GM19043 (cell line): ENCODE measurements around the gene PPP6R2.

Experiments used
- ATAC-seq: cut with Tn5 transposase; IDR thresholded peaks from one replicate; pipeline ENCODE4 v1.9.1; 2021; ENCODE audit warnings: low read depth; ENCODE audit not compliant: unreplicated experiment

The PPP6R2 gene

DNA sequence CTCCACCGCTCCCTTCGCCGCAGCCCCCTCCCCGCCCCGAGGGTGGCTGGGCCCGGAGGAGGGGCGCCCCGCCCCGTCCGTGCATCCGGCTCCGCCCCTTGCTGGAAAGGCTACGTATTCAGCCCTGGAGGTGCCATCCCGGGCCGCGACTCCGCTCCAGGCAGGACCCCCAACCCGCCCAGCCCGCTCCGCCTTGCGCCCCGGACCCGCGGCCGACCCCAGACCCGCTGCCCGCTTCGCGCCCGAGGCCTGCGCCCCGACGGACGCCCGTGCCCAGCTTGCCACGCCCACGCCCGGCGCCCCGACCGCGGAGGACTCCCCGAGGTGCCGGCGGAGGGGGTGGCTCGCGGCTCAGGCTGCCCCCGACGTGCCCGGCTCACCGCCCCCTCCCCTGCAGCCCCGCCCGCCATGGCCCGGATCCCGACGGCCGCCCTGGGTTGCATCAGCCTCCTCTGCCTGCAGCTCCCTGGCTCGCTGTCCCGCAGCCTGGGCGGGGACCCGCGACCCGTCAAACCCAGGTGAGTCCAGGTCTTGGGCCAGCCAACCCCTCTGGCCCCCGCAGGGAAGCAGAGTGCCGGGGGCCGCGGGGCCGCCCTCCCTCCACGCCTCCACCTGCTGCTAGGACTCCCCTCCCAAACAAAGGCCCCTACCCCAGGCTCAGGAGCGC, 138.4 kb downstream of the PPP6R2 start, which contains the start of gene ADM2:
ADM2 (plus strand) TSS at position 104 of the 667 bp plus-strand sequence; CDS start at position 409, 305 bp downstream.
- no peak for ATAC-seq

DNA sequence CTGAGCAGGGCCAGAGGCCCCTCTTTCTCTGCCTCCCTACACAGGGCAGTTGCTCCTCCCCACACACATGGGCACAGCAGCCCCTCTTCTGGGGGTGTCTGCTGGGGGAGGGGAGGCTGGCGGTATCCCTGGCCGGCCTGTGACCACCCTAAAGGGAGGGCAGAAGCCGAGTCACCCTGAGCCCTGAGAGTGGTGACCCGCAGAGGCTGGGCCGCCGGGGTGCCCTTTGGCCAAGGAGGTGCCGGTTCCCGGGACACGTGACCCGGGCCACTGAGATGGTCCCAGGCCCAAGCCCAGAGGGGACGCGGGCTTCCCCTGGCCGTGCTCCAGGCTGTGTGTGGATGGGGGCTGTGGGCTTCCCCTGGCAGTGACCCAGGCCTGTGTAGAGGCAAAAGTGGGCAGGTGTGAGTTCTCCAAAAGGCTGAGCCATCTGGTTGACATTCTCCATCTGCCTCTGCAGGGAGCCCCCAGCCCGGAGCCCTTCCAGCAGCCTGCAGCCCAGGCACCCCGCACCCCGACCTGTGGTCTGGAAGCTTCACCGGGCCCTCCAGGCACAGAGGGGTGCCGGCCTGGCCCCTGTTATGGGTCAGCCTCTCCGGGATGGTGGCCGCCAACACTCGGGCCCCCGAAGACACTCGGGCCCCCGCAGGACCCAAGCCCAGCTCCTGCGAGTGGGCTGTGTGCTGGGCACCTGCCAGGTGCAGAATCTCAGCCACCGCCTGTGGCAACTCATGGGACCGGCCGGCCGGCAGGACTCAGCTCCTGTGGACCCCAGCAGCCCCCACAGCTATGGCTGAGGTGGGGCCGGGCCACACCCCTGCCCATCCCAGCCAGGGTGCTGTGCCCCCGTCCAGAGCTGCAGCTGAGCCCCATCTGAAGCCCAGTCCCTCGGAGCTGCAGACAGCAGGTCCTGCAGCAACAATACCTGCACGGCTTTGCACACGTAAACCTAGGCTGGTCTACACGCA, 139.3 kb downstream of the PPP6R2 start:
- no peak for ATAC-seq

DNA sequence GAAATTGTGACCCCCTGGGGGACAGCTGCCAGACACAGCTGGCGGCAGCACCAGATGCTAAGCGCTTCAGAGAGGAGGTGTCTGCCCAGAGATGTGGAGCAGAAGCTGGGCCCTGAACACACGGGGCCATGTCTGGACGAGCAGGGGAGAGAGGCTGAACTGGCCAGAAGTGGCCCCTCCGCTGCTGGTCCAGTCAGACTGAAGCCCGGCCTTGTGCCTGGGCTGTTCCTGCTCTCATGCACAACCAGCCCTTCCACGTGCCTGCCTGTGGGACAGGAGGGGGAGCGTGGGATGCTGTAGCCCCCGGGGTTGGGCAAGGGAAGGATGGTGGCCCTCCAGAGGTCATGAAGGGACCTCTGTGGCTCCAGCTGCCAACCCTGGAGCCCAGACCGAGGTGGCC, 140.0 kb downstream of the PPP6R2 start:
- no peak for ATAC-seq

DNA sequence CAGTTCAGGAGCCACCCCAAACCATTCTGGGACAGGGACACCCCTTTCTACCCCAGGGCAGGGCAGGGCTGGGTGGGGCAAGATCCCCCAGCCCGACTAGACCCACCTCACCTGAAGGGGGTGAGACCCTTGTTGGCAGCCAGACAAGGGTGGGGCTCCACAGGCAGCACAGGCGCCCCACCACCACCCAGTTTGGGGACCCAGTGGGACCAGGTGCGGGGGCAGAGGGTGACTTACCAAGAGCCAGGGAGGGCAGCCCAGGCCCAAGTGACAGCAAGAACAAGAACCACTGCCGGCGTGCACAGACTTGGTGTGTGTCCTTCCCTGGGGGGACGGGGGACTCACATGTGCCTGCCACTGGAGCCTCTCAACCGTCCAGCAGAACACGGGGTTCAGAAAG, 140.4 kb downstream of the PPP6R2 start:
- no peak for ATAC-seq

- no peak for ATAC-seq
Measured at GRCh38 chr22:50483977-50484853, 141.1 kb downstream of the PPP6R2 start.

GRCh38 chr22:50485221-50486131, 142.3 kb downstream of the PPP6R2 start:
- ATAC-seq: no peak

DNA sequence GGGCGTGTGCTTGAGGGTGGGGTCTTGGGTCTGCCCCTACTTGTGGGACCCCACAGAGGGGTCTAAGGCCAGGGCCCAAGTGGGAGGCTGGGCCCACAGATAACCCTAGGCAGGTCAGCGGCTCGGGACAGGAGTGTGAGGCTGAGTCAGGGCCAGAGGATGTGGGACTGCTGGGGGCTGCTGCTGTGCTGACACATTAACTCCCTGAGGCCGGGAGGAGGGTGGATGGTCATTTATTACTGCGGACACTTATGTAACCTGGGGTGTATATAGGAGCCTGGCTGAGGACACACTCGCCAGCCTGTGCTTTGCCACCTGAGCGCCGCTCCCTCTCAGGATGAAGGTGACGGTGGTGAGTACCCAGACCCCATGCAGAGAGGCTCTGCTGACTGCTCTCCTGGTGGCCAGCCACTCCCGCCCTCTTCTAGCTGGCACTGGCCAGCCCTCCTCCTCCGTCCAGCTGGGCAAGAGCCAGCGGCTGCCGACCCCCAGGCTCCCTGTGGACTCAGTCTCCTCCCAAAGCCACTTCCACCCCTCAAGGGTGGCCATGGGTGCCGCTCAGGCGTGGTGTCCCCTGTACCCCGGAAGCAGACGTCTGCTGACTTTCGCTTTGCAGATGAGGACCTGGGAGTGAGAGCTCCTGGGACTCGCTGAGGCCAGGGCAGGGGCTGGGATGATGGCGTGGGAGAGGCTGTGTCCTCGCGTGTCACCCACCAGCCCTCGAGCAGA, 143.6 kb downstream of the PPP6R2 start, which contains the start of gene MIOX:
MIOX (plus strand) TSS at position 299 of the 729 bp plus-strand sequence; CDS start at position 338, 39 bp downstream.
- ATAC-seq: no peak

DNA sequence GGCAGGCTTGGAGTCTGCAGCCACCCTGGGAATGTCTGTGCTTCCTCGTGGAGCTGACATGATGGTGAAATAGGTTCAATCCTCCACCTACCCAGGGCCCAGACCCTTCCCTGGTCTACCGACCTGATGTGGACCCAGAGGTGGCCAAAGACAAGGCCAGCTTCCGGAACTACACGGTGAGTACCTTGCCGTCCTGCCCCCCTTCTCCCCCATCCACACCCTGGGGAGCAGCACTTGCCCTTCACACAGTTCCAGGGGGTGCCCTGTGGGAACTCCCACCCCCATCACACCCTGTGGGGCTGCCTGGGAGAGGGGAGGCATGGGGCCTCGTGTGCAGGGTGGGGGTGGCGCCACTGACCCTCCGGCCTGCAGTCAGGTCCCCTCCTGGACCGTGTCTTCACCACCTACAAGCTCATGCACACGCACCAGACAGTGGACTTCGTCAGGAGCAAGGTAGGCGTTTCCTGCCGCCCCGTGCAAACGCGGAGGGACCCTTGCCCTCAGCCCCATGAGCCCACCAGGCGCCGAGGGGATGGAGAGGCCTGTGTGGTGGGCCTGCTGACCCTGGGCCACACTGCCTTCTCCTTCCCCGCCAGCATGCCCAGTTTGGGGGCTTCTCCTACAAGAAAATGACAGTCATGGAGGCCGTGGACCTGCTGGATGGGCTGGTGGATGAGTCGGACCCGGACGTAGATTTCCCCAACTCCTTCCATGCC, 144.3 kb downstream of the PPP6R2 start:
- ATAC-seq: no peak

DNA sequence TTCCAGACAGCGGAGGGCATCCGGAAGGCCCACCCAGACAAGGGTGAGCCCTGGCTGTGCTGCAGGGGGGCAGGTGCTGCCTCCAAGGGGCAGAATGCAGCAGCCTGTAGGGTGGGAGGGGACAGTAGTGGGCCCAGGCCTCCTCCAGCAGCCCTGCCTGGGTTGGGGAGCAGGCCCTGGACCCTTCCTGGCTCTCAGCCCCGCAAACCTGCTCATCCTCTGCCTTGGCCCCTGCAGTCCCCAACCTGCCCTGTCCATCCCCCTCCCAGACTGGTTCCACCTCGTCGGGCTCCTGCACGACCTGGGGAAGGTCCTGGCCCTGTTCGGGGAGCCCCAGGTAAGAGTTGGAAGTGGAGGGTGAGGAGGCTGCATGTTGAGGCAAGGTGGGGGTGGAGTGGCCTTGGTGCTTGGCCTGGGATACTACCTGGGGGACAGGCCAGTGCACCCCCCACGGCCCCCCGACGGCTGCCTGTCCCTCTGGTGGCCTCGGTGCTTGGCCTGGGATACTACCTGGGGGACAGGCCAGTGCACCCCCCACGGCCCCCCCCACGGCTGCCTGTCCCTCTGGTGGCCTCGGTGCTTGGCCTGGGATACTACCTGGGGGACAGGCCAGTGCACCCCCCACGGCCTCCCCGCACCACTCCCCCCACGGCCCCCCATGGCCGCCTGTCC, 145.0 kb downstream of the PPP6R2 start:
- no peak for ATAC-seq

- ATAC-seq: no peak
Measured at GRCh38 chr22:50488886-50489285, 145.8 kb downstream of the PPP6R2 start.

GRCh38 chr22:50489363-50490243, 146.5 kb downstream of the PPP6R2 start:
- no peak for ATAC-seq

DNA sequence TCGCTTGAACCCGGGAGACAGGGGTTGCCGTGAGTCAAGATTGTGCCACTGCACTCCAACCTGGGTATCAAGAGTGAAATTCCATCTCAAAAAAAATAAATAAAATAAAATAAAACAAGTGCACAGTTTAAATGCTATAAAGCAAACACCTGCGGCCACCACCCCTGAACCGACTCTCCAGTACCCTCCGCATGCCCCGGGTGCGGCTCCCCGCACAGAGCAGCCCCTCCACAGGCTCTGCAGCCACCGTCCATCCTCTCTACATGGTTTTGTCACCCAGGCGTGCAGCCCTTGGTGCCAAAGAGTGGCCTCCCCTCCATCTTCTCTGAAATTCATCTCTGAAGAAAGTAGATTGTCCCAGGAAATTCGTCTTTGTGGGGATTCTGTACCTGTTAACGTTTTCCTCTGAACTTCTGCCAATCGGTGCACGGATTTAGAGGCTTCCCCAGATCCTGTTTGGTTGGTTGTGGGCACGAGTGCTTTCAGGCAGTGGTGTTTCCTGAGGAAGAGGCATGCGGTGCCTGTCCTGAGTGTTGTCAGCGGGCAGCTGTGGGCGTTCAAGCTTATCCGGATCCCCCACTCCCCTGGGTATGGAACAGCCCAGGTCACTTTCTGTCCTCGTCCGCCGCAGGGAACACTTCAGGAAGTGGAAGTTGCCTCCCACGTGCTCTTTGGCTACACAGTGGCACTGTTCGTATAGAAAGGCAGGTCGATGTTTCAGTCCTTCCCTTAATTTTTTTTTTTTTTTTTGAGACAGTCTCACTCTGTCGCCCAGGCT, 147.6 kb downstream of the PPP6R2 start:
- no peak for ATAC-seq
